Gastroesophageal sphincter (tissue), 4 donors: ENCODE measurements around the gene TRUB2. TPM values are rescaled to one million over a fixed set of nuclear protein-coding genes. Genes with fewer than 3 reads are reported as not detected.

ENCODE experiments used
- ATAC-seq: fragments of 150-250 bp; one replicate; pipeline ENCODE4 v1.9.1; 2016; ENCODE audit warnings: mild to moderate bottlenecking, moderate library complexity
- H3K27ac ChIP-seq, 4 donors: fragments of 200-600 bp; sonication (generic) in 3 of 4; 1 replicate in 3 of 4; 2 replicates in 1 of 4; pipeline ENCODE4 v1.5.1; 2016 to 2019
- H3K27me3 ChIP-seq: fragments of 200-600 bp; sonication (generic); one replicate; pipeline ENCODE4 v1.5.1; 2019
- H3K36me3 ChIP-seq, 2 donors: fragments of 200-600 bp; sonication (generic); one replicate each; pipeline ENCODE4 v1.5.1; 2019; ENCODE audit warnings: control low read depth in 1 of 2
- H3K4me1 ChIP-seq, 3 donors: fragments of 200-600 bp; sonication (generic); 1 replicate in 2 of 3; 2 replicates in 1 of 3; pipeline ENCODE4 v1.5.1; 2016 to 2019; ENCODE audit warnings: control low read depth in 2 of 3
- H3K4me3 ChIP-seq, 2 donors: fragments of 200-600 bp; sonication (generic); one replicate each; pipeline ENCODE4 v1.5.1; 2019; ENCODE audit warnings: mild to moderate bottlenecking in 1 of 2, moderate library complexity in 1 of 2
- H3K9me3 ChIP-seq, 3 donors: fragments of 200-600 bp; sonication (generic); one replicate each; pipeline ENCODE4 v1.5.1; 2017 to 2019; ENCODE audit warnings: control low read depth in 2 of 3
- EP300 ChIP-seq: sonication (generic); formaldehyde crosslinking; IDR thresholded peaks from one replicate; pipeline ENCODE4 v1.6.1; 2017; ENCODE audit warnings: antibody characterized with exemption, mild to moderate bottlenecking
- POLR2A ChIP-seq, 2 donors: fragments of 450-650 bp; IDR thresholded peaks; one replicate each; pipeline ENCODE4 v1.6.1; 2017; ENCODE audit warnings: antibody characterized with exemption in 2 of 2, mild to moderate bottlenecking in 2 of 2, moderate library complexity in 1 of 2
- POLR2AphosphoS5 ChIP-seq: sonication (generic); formaldehyde crosslinking; IDR thresholded peaks from one replicate; pipeline ENCODE4 v1.6.1; 2017; ENCODE audit warnings: antibody characterized with exemption
- WGBS, 2 donors: methylation state at CpG; one replicate each; pipeline ENCODE4 v1.1.5; 2018; ENCODE audit warnings: low coverage in 1 of 2; 5-methylcytosine and 5-hydroxymethylcytosine counted together
- total RNA-seq, 4 donors: library from RNA; depleted of rRNA; stranded (reverse); fragments of >200 nt; gene quantifications; one replicate each; pipeline ENCODE4 v1.1.0, GENCODE V29; 2016
- TF ChIP-seq, protein P1 (sequence below), 4 experiments: fragments of 200-600 bp in 2 of 4; fragments of 450-650 bp in 2 of 4; sonication (generic) in 1 of 4; IDR thresholded peaks; one replicate each; pipeline ENCODE4 v1.5.1; 2017 to 2019; ENCODE audit warnings: antibody characterized with exemption in 4 of 4, mild to moderate bottlenecking in 2 of 4, moderate library complexity in 2 of 4

TRUB2 gene
- total RNA-seq, 4 donors from 2014 or later = 5.1 to 11.4 (median 7.5) TPM

DNA sequence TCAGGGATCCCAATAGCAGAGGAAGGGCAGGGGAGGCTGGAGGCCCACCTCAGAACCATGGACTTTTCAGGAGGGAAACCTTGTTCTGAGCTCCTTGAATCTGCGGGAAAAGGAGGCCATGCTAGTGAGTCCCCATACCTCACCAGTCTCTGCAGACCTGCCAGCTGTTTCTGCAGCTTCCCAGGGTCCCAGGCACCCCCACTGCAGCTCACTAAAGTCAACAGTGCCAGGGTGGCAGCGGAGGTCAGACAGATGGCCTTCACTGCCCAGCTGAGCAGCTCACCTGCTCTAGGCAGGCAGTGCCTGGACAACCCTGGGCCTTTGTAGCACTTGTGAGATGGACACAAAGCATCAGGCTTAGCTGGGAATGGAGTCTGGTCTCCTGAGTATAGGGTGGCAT lies 13.7 kb upstream of the TRUB2 start:
- Histone ChIP-seq H3K4me1 (peaks cover 0 to 10% (median under 1%) of the 10 kb centered on the region in 3 donors), H3K27me3 (no peaks in the 10 kb centered on the region), H3K36me3 (peaks cover 0 to 37% of the 10 kb centered on the region in 2 donors), H3K27ac (no peak overlapping the region), H3K4me3 (no peak overlapping the region), H3K9me3 (no peaks in the 10 kb centered on the region)
- TF ChIP-seq EP300 (no peak), POLR2AphosphoS5 (no peak), POLR2A (IDR thresholded peaks at IDR 0.05) (no peak)
- TF ChIP-seq, protein P1, sequence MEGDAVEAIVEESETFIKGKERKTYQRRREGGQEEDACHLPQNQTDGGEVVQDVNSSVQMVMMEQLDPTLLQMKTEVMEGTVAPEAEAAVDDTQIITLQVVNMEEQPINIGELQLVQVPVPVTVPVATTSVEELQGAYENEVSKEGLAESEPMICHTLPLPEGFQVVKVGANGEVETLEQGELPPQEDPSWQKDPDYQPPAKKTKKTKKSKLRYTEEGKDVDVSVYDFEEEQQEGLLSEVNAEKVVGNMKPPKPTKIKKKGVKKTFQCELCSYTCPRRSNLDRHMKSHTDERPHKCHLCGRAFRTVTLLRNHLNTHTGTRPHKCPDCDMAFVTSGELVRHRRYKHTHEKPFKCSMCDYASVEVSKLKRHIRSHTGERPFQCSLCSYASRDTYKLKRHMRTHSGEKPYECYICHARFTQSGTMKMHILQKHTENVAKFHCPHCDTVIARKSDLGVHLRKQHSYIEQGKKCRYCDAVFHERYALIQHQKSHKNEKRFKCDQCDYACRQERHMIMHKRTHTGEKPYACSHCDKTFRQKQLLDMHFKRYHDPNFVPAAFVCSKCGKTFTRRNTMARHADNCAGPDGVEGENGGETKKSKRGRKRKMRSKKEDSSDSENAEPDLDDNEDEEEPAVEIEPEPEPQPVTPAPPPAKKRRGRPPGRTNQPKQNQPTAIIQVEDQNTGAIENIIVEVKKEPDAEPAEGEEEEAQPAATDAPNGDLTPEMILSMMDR (IDR thresholded peaks at IDR 0.05) = no peak
- no peak for ATAC-seq
- 100% methylated on average over 2 of the region's 2 CpGs; no CpG with 5 or more reads in 1 of the 2 donors for WGBS, 2 donors

DNA sequence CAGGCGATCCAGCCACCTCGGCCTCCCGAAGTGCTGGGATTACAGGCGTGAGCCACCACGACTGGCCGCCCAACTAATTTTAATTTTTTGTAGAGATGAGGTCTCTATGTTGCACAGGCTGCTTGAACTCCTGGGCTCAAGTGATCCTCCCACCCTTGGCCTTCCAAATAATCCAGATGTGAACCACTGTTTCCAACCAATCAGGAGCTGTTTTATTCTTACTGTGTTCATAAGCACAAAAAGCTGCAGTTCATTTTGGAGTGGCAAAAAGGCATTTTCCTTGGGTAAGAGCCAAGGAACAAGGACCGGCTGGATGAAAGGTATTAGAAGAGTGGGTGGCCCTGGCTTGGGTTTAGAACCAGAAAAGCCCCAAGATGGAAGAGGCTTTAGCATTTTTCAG lies 12.9 kb upstream of the TRUB2 start:
- Histone ChIP-seq H3K27ac (no peak overlapping the region), H3K36me3 (peaks cover 0 to 42% of the 10 kb centered on the region in 2 donors), H3K9me3 (no peaks in the 10 kb centered on the region), H3K4me3 (no peak overlapping the region), H3K4me1 (peaks cover 0 to 6% (median 0%) of the 10 kb centered on the region in 3 donors), H3K27me3 (no peaks in the 10 kb centered on the region)
- no peak for ATAC-seq
- 14 to 77% methylated on average over 1 to 4 of the region's 7 CpGs for WGBS, 2 donors
- no peak for TF ChIP-seq POLR2A (IDR thresholded peaks at IDR 0.05)
- TF ChIP-seq, protein P1 (IDR thresholded peaks at IDR 0.05) = no peak
- TF ChIP-seq POLR2AphosphoS5 = no peak
- no peak for TF ChIP-seq EP300

DNA sequence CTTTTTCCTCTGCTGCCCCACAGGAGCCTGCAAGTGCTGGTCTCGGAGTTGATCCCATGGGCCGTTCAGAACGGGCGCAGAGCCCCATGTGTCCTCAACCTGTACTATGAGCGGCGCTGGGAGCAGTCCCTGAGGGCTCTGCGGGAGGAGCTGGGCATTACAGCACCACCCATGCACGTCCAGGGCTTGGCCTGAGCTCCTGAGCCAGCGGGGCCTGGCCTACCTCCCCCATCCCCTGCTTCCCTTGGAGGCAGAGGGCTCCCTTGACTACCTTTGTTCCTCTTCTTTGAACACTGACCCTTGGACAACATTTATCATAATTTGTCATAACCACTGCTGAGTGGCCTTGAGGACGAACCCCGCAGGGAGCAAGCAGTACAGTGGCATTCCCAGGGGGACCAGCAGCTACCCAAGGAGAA lies 11.2 kb upstream of the TRUB2 start:
- TF ChIP-seq POLR2A (IDR thresholded peaks at IDR 0.05) (no peak), EP300 (no peak), POLR2AphosphoS5 (no peak)
- TF ChIP-seq, protein P1 (IDR thresholded peaks at IDR 0.05) = no peak
- H3K9me3 ChIP-seq = no peaks in the 10 kb centered on the region
- WGBS, 2 donors = 90% methylated on average over 2 of the region's 11 CpGs; no CpG with 5 or more reads in 1 of the 2 donors
- no peak for ATAC-seq
- H3K36me3 ChIP-seq = peaks cover 0 to 58% of the 10 kb centered on the region in 2 donors
- H3K4me3 ChIP-seq = no peak overlapping the region
- no peak overlapping the region for H3K27ac ChIP-seq
- H3K27me3 ChIP-seq = no peaks in the 10 kb centered on the region
- no peaks in the 10 kb centered on the region for H3K4me1 ChIP-seq

DNA sequence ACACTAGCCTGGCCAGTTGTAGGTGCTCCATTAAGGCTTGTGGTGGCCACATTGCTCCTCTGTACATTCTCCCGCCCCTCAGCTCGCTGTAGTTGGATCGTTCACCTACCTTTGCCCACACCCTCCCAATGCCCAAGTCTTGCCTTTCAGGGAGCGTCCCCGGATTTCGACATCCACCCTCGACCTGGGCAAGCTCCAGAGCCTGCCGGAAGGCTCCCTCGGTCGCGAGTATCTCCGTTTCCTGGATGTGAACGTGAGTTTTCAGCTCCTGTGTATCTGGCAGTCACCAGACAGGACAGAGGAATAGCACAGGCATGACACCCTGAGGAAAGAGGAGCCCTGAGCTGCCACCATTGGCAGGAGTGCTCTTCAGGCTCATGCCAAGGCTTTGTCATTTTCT lies 3.4 kb upstream of the TRUB2 start:
- no peak for TF ChIP-seq POLR2AphosphoS5
- TF ChIP-seq EP300 = no peak
- no peak for TF ChIP-seq POLR2A (IDR thresholded peaks at IDR 0.05)
- TF ChIP-seq, protein P1 (IDR thresholded peaks at IDR 0.05) = no peak
- H3K9me3 ChIP-seq = no peaks in the 10 kb centered on the region
- no peaks in the 10 kb centered on the region for H3K27me3 ChIP-seq
- H3K4me3 ChIP-seq = no peak overlapping the region
- no peak for ATAC-seq
- H3K36me3 ChIP-seq = peaks cover 0 to 67% of the 10 kb centered on the region in 2 donors
- no peak overlapping the region for H3K27ac ChIP-seq
- WGBS, 2 donors = 72 to 76% methylated on average over 4 to 10 of the region's 13 CpGs
- H3K4me1 ChIP-seq = peaks cover 0 to 44% (median 15%) of the 10 kb centered on the region in 3 donors

DNA sequence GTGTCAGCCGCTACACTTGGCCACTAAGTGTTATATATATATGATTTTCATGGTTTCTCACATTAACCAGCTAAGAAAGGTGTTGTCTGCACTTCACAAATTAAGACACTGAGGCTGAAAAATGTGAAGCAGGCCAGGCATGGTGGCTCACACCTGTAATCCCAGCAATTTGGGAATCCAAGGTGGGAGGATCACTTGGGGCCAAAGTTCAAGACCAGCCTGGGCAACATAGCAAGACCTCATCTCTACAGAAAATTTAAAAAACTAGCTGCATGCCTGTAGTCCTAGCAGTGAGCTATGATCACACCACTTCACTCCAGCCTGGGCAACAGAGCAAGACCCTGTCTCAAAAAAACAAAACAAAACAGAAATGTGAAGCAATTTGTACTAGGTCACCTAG lies 2.2 kb upstream of the TRUB2 start:
- WGBS, 2 donors = 78% methylated on average over 1 of the region's 1 CpG; no CpG with 5 or more reads in 1 of the 2 donors

More for the DNA sequence above, 2.2 kb upstream of the TRUB2 start:
- peaks cover 0 to 46% (median 15%) of the 10 kb centered on the region in 3 donors for H3K4me1 ChIP-seq
- no peaks in the 10 kb centered on the region for H3K27me3 ChIP-seq
- no peak overlapping the region for H3K4me3 ChIP-seq
- H3K27ac ChIP-seq = no peak overlapping the region
- no peaks in the 10 kb centered on the region for H3K9me3 ChIP-seq
- H3K36me3 ChIP-seq = peaks cover 0 to 68% of the 10 kb centered on the region in 2 donors
- no peak for TF ChIP-seq EP300
- no peak for TF ChIP-seq POLR2AphosphoS5
- TF ChIP-seq POLR2A (IDR thresholded peaks at IDR 0.05) = no peak
- TF ChIP-seq, protein P1 (IDR thresholded peaks at IDR 0.05) = no peak
- no peak for ATAC-seq
